ENCODE measurements around the gene DYSF. TPM values are rescaled to one million over a fixed set of nuclear protein-coding genes. Genes with fewer than 3 reads are reported as not detected.

Gene DYSF
- total RNA-seq, 4 donors from 2014 or later = 2.6 to 20.7 (median 12.7) TPM

DNA sequence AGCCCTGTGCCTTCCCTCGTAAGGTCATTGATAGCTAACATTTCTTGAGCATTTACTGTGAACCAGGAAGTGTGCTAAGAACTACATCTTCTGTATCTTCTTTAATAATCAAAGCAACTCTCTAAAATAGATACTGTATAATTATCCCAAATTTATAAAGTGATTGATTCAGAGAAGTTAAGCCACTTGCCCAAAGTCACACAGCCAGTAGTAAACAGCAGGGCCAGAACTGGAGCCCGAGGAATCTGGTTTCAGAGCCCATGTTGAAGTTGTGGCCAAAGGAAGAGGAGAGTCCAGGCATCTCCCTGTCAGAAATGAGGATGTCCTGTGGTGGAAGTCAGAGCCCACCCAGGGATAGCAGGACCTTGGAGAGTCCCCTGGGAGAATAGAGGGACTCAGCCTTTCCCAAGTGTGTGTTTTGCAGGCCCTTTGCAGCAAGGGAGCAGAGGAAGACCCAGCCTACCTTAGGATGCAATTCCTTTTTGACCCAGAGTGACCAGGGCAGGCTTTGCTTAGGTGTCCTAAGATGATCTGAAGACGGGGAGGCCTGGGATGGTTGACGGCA, 134.2 kb downstream of the DYSF start:
- Histone ChIP-seq H3K4me3 (no peak overlapping the region), H3K27ac (no peak overlapping the region), H3K4me1 (no peaks in the 10 kb centered on the region), H3K9me3 (no peaks in the 10 kb centered on the region), H3K27me3 (no peaks in the 10 kb centered on the region), H3K36me3 (no peaks in the 10 kb centered on the region)
- TF ChIP-seq POLR2A (IDR thresholded peaks at IDR 0.05) = no peak
- TF ChIP-seq, protein P1, sequence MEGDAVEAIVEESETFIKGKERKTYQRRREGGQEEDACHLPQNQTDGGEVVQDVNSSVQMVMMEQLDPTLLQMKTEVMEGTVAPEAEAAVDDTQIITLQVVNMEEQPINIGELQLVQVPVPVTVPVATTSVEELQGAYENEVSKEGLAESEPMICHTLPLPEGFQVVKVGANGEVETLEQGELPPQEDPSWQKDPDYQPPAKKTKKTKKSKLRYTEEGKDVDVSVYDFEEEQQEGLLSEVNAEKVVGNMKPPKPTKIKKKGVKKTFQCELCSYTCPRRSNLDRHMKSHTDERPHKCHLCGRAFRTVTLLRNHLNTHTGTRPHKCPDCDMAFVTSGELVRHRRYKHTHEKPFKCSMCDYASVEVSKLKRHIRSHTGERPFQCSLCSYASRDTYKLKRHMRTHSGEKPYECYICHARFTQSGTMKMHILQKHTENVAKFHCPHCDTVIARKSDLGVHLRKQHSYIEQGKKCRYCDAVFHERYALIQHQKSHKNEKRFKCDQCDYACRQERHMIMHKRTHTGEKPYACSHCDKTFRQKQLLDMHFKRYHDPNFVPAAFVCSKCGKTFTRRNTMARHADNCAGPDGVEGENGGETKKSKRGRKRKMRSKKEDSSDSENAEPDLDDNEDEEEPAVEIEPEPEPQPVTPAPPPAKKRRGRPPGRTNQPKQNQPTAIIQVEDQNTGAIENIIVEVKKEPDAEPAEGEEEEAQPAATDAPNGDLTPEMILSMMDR (IDR thresholded peaks at IDR 0.05) = no peak
- DNase-seq = no peak
- intact Hi-C loops (cut with DNase I; ENCODE audit: low total_unique reads) = no loop called here

DNA sequence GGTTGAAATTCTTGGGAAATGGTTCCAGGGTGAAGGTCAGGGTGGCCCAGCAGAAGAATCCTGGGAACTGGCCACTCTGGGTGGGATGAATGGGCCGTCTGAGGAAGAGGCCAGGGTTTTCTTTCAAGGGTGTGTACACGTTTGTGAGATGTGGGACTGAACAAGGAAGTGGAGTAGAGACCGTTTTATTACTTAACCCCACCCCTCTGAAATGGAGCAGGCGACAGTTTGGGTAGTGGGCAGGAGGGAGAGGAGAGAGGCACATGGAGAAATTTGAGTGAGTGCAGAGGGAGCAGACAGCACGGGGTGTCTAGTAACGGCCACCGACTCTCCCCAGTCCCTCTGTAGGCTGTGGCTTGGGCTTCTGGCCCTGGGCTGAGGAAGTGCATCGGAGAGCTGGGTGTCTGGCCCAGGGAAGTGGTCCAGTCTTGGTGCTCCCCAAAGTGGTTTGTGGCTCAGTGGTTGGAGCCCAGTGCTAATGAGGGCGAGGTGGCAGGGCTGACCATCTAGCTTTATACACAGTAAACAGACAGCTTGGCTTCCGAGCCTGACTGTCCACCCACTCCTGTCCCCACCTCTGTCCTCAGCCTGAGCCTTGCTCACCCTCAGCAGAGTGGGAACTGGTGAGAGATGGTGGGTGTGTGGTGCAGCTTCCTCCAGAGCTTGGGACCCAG, 135.3 kb downstream of the DYSF start:
- DNase-seq = no peak
- Histone ChIP-seq H3K4me3 (no peak overlapping the region), H3K4me1 (no peaks in the 10 kb centered on the region), H3K9me3 (no peaks in the 10 kb centered on the region), H3K36me3 (no peaks in the 10 kb centered on the region), H3K27me3 (no peaks in the 10 kb centered on the region), H3K27ac (no peak overlapping the region)
- TF ChIP-seq POLR2A (IDR thresholded peaks at IDR 0.05) = no peak
- intact Hi-C loops (cut with DNase I; ENCODE audit: low total_unique reads) = no loop called here

DNA sequence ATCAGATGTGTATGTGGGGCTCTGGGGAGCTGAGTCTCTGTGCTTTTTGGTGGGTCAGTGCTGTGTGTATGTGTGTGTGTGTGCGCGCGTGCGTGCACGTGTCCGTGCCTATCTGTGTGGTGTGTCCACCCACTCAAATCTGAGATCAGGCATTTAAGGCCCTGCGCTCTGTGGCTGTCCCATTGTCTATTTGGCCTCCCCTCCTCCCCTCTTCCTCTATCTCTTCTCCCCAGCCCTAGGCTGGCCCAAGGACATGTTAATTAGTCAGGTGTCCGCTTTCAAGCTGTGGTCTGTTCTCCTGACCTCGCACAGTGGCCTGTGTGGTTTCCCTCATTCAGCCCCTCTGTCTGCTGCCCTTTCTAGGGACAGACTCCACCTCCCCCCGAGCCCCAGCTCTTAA, 136.4 kb downstream of the DYSF start:
- no peaks in the 10 kb centered on the region for H3K36me3 ChIP-seq
- no peak overlapping the region for H3K4me3 ChIP-seq
- no peaks in the 10 kb centered on the region for H3K9me3 ChIP-seq
- intact Hi-C loops (cut with DNase I; ENCODE audit: low total_unique reads) = no loop called here
- no peak overlapping the region for H3K27ac ChIP-seq
- no peaks in the 10 kb centered on the region for H3K4me1 ChIP-seq
- DNase-seq = no peak
- no peaks in the 10 kb centered on the region for H3K27me3 ChIP-seq
- TF ChIP-seq, protein P1 (IDR thresholded peaks at IDR 0.05) = no peak
- TF ChIP-seq POLR2A (IDR thresholded peaks at IDR 0.05) = no peak

DNA sequence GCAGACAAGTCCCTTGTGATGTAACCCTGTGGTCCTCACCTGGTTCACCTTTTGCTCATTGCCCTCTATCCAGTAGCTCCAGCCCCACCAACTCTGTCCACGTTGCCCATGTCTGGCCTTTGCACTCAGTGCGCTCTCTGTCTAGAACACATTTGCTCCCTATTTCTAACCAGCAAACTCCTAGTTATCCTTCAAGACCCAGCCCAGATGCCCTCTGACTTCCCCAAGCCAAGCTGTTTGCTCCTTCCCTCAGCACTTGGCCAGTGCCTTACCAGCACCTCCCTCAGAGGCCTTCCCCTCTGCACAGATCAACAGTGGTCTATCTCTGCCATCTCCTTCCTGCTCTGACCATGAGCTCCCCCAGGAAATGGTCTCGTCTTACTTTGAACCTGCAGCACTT, 137.7 kb downstream of the DYSF start:
- Histone ChIP-seq H3K27me3 (no peaks in the 10 kb centered on the region), H3K9me3 (no peaks in the 10 kb centered on the region), H3K27ac (no peak overlapping the region), H3K4me1 (no peaks in the 10 kb centered on the region), H3K36me3 (no peaks in the 10 kb centered on the region), H3K4me3 (no peak overlapping the region)
- TF ChIP-seq, protein P1 (IDR thresholded peaks at IDR 0.05) = no peak
- no peak for TF ChIP-seq POLR2A (IDR thresholded peaks at IDR 0.05)
- no peak for DNase-seq
- intact Hi-C loops (cut with DNase I; ENCODE audit: low total_unique reads) = no loop called here

DNA sequence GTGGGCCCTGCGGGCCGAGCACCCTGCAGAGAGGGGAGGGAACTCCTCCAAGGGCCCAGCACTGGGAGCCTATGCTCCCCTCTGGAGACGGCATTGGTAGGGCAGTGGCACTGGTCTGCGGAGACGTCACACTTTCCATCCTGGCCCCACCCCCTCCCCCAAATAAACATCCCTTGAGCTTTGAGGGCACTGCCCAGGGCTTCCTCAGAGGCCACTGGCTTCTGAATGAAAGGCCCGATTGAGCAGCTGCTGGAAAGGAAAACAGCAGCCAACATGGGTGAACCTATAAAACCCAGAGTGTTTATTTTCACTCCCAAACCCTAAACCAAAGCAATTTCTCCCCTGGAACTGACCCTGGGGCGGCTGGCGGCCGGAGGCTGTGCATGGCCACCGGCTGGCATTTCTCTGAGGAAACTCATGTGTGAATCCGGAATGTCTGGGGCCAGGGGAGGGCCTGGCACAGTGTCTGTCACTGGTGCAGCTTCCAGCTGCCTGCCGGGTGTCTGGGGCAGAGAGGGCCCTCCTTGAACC, 138.9 kb downstream of the DYSF start:
- H3K27me3 ChIP-seq = no peaks in the 10 kb centered on the region
- H3K9me3 ChIP-seq = no peaks in the 10 kb centered on the region
- no peak overlapping the region for H3K4me3 ChIP-seq
- H3K27ac ChIP-seq = no peak overlapping the region
- H3K4me1 ChIP-seq = no peaks in the 10 kb centered on the region
- no peak for DNase-seq
- intact Hi-C loops (cut with DNase I; ENCODE audit: low total_unique reads) = no loop called here
- no peak for TF ChIP-seq POLR2A (IDR thresholded peaks at IDR 0.05)
- TF ChIP-seq, protein P1 (IDR thresholded peaks at IDR 0.05) = no peak
- H3K36me3 ChIP-seq = no peaks in the 10 kb centered on the region
